GM20431 (cell line): ENCODE results near the gene KAT2B.

ENCODE experiments used
- in situ Hi-C: fragments of 300-500 bp; cut with MseI, MboI; formaldehyde crosslinking; loops from one replicate; pipeline ENCODE4 v1.15.0; 2020; ENCODE audit warnings: low sequenced_read_pairs; ENCODE audit not compliant: unreplicated experiment

The KAT2B gene

DNA sequence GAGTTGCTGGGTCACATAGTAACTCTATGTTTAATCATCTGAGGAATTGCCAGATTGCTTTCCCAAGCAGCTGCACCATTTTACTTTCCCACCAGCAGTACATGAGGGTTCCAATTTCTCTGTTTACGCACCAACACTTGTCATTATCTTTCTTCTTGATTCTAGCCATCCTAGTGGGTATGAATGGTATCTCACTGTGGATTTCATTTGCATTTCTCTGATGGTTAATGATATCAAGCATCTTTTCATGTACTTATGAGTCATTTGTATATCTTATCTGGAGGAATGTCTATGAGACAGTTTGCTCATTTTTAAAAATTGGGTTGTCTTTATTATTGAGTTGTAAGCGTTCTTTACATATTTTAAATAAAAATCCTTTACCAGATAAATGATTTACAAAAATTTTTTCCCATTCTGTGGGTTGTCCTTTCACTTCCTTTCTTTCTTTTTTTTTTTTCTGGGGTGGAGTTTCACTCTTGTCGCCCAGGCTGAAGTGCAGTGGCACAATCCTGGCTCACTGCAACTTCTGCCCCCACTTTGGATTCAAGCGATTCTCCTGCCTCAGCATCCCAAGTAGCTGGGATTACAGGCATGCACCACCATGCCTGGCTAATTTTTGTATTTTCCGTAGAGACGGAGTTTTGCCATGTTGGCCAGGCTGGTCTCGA lies 154.7 kb downstream of the KAT2B start:
- in situ Hi-C loops = no loop called here

DNA sequence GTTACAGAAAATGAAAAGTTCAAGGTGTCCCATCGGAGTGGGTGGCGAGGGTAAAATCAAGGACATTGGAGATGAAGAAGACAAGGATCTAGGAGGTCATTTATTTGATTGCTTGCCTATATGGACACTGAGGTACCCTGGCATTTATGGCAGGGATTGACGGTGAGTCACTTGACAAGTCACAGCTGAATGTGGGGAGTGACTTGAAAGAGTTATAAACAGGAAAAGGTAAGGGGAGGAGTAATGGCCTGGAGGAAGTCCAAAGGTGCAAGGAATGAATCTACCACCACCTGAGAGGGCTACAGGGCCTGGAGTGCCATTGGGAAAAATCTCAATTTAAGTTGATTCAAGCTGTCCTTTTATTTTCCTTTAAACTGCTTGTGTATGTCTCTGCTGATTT lies 157.5 kb downstream of the KAT2B start:
- in situ Hi-C loops = no loop called here

DNA sequence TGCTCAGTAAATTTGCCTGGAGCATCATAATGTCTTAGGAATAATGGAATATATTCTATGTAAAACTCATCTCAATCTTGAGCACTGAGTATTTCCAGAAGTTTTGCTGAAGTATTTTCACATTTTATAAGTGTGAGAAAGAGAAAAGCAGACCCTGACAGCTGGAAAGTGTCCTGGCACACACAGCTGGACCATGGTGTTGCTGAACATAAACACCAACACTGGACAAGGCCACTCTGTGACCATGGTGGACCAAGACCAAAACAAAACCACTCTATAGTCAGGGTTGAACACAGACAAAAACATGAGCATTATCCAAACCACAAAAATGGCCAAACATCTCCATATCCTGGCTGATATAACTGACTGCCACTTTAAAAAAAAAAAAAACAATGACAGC lies 160.9 kb downstream of the KAT2B start:
- in situ Hi-C loops = no loop called here
